Activated CD4-positive, alpha-beta T cell treated with anti-CD3 and anti-CD28 coated beads for 24 hours (primary cell): ENCODE data around the gene SMIM33.
A peak's percentile ranks its signal among the peaks of the same experiment; 100 is the strongest.
"Not testable (repeated sequence)": the region's sequence is repeated elsewhere in the genome, so short reads cannot be mapped to it uniquely, and the experiment has no call there.

ENCODE experiments used
- DNase-seq, 2 donors: peaks; one replicate each; pipeline ENCODE4 v3.0.0-alpha.2; 2020; ENCODE audit warnings: low read depth in 2 of 2

The SMIM33 gene

GRCh38 chr5:139457241-139457640 is 13.6 kb upstream of the SMIM33 start:
- no peak for DNase-seq

- DNase-seq: no peak
These were observed 13.0 kb upstream of the SMIM33 start for GRCh38 chr5:139457653-139458306.

- DNase-seq: peak in 1 of 2 donors; percentile 53
These were observed 12.0 kb upstream of the SMIM33 start for GRCh38 chr5:139458580-139459407.

GRCh38 chr5:139459451-139459934 is 11.3 kb upstream of the SMIM33 start:
- no peak for DNase-seq

- no peak for DNase-seq
These were observed 10.3 kb upstream of the SMIM33 start for GRCh38 chr5:139460455-139460854.

- no peak for DNase-seq
These were observed 9.6 kb upstream of the SMIM33 start for GRCh38 chr5:139461176-139461575.

GRCh38 chr5:139461698-139462097 is 9.1 kb upstream of the SMIM33 start:
- DNase-seq: no peak

- no peak for DNase-seq
These were observed 8.1 kb upstream of the SMIM33 start, which contains the start of gene ECSCR for GRCh38 chr5:139462586-139463276. TSS of gene ECSCR (minus strand) at chr5:139462743. CDS start at chr5:139462670, 73 bp downstream.

GRCh38 chr5:139468421-139468931 is 2.3 kb upstream of the SMIM33 start:
- DNase-seq: no peak

GRCh38 chr5:139472386-139473030 is 1.7 kb downstream of the SMIM33 start:
- no peak for DNase-seq

GRCh38 chr5:139473105-139473504 is 2.3 kb downstream of the SMIM33 start:
- DNase-seq: no peak

GRCh38 chr5:139473565-139473964 is 2.8 kb downstream of the SMIM33 start:
- no peak for DNase-seq

GRCh38 chr5:139474890-139475791 is 4.3 kb downstream of the SMIM33 start:
- no peak for DNase-seq

GRCh38 chr5:139475865-139476617 is 5.2 kb downstream of the SMIM33 start:
- DNase-seq: no peak

GRCh38 chr5:139478657-139479423 is 8.0 kb downstream of the SMIM33 start:
- not testable (repeated sequence) for DNase-seq

- not testable (repeated sequence) for DNase-seq
These were observed 8.9 kb downstream of the SMIM33 start for GRCh38 chr5:139479729-139480128.

- DNase-seq: no peak
These were observed 10.3 kb downstream of the SMIM33 start for GRCh38 chr5:139481122-139481533.

- no peak for DNase-seq
These were observed 10.8 kb downstream of the SMIM33 start for GRCh38 chr5:139481580-139482049.
